Heart left ventricle (tissue), 13 donors: ENCODE data around the gene FABP3.

Source experiments
- POLR2A ChIP-seq, 2 donors: fragments of 450-650 bp; IDR thresholded peaks; one replicate each; pipeline ENCODE4 v1.6.1; 2017; ENCODE audit warnings: antibody characterized with exemption in 2 of 2, mild to moderate bottlenecking in 2 of 2, moderate library complexity in 2 of 2
- TF ChIP-seq, protein P1 (sequence below), 12 donors: fragments of 200-600 bp; sonication (generic) in 4 of 12; IDR thresholded peaks; one replicate each; pipeline versions ENCODE4 v1.5.0 to v1.8.0; 2018 to 2022; ENCODE audit warnings: antibody characterized with exemption in 12 of 12, mild to moderate bottlenecking in 5 of 12
- donor health status: ischemic (EF 13 %, LVEDD 7.1; RV severe dilation, severe dysfunction).
- donor health status: DM: no; HTN: yes; CAD: no.
- donor health status: DM: no; HTN: no; CAD: no.
- donor health status: ischemic (EF 25% LVEDD 6.9; RV normal size, moderate dysfunction).
- donor health status: ischemic (EF 25% LVEDD 5.7; RV mildly dilated, moderate dysfunction).
- donor health status: ischemic (EF 35%, LVEDD 5.7; RV mildly dilated, moderate dysfunction).
- donor health status: nonischemic (EF 11% LVEDD 7.7; RV severe dilation, severe dysfunction).
- donor health status: DM: yes; HTN: yes; CAD: no.
- donor health status: PGD.
- donor health status: ischemic (EF 29% LVEDD 5.4; RV normal size, mild dysfunction).
- donor health status: nonischemic (EF 23%, LVEDD 6.1; RV moderate dilation, normal function).

DNA sequence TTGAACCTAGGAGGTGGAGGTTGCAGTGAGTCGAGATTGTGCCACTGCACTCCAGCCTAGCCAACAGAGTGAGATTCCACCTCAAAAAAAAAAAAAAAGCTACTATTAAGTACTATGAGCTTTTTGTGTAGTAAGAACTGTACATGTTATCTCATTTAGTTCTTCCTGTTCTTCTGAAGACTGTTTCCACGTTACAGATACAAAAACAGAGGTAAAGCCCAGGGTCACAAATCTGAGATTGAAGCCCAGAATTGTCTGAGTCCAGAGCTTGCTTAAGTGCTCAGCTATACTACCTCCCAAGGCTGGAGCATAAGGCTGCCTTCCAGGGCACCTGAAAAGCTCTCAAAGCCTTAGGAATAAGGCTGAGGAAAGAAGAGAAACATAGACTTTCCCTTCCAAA lies 2.9 kb downstream of the FABP3 start:
- no peak for TF ChIP-seq POLR2A (IDR thresholded peaks at IDR 0.05)
- TF ChIP-seq, protein P1, sequence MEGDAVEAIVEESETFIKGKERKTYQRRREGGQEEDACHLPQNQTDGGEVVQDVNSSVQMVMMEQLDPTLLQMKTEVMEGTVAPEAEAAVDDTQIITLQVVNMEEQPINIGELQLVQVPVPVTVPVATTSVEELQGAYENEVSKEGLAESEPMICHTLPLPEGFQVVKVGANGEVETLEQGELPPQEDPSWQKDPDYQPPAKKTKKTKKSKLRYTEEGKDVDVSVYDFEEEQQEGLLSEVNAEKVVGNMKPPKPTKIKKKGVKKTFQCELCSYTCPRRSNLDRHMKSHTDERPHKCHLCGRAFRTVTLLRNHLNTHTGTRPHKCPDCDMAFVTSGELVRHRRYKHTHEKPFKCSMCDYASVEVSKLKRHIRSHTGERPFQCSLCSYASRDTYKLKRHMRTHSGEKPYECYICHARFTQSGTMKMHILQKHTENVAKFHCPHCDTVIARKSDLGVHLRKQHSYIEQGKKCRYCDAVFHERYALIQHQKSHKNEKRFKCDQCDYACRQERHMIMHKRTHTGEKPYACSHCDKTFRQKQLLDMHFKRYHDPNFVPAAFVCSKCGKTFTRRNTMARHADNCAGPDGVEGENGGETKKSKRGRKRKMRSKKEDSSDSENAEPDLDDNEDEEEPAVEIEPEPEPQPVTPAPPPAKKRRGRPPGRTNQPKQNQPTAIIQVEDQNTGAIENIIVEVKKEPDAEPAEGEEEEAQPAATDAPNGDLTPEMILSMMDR (IDR thresholded peaks at IDR 0.05) = no peak
